HFF-Myc (cell line): Measurements from ENCODE around the gene XYLB.

Experiments used
- DNase-seq: peaks from one replicate; pipeline ENCODE4 v3.0.0-alpha.2; 2011; ENCODE audit warnings: low read depth; ENCODE audit errors: extremely low read depth
- H3K4me3 ChIP-seq: replicated peaks from 2 replicates; pipeline ENCODE4 v1.5.1; 2011; ENCODE audit warnings: low read depth, mild to moderate bottlenecking, control low read depth, low read length
- CTCF ChIP-seq: IDR thresholded peaks from 2 replicates; pipeline ENCODE4 v1.5.1; 2012; ENCODE audit warnings: mild to moderate bottlenecking, low read depth, low read length, control low read depth; ENCODE audit errors: missing control alignments

Gene XYLB

GRCh38 chr3:38343797-38344594 lies 2.6 kb upstream of the XYLB start:
- no peak for DNase-seq
- no peak for TF ChIP-seq CTCF
- H3K4me3 ChIP-seq, result no peak overlapping the region

- no peak for TF ChIP-seq CTCF
- DNase-seq, result no peak
- H3K4me3 ChIP-seq, result peak overlapping the region; percentile 67
Measured at GRCh38 chr3:38345879-38346586, 552 bp upstream of the XYLB start.

- DNase-seq, result no peak
- H3K4me3 ChIP-seq, result peak overlapping the region; percentile 67
- no peak for TF ChIP-seq CTCF
Measured at GRCh38 chr3:38347421-38348200, 1.0 kb downstream of the XYLB start.

- no peak for DNase-seq
- TF ChIP-seq CTCF, result no peak
- H3K4me3 ChIP-seq, result no peak overlapping the region
Measured at GRCh38 chr3:38348903-38349302, 2.3 kb downstream of the XYLB start.

- no peak overlapping the region for H3K4me3 ChIP-seq
- TF ChIP-seq CTCF, result no peak
- no peak for DNase-seq
Measured at GRCh38 chr3:38349684-38350359, 3.2 kb downstream of the XYLB start.

- no peak overlapping the region for H3K4me3 ChIP-seq
- DNase-seq, result no peak
- no peak for TF ChIP-seq CTCF
Measured at GRCh38 chr3:38353151-38353550, 6.6 kb downstream of the XYLB start.
